Measurements from ENCODE around the gene NUCKS1.

- TF ChIP-seq CTCF (IDR thresholded peaks at IDR 0.05) (no peak), POLR2A (IDR thresholded peaks at IDR 0.05) (no peak)
These were observed 80.4 kb downstream of the NUCKS1 start for GRCh38 chr1:205669341-205670149.

Data from thyroid gland (tissue), 4 donors.